ENCODE measurements around the gene HSPA1L. TPM values are rescaled to one million over a fixed set of nuclear protein-coding genes. Genes with fewer than 3 reads are reported as not detected.

Gene HSPA1L
- total RNA-seq, 1 donor from 2014 or later: 2.4 TPM

- DNase-seq (ENCODE audit: low spot score): no peak
These were observed 39.2 kb downstream of the HSPA1L start for GRCh38 chr6:31775633-31776484.

GRCh38 chr6:31775184-31775583 lies 39.9 kb downstream of the HSPA1L start:
- intact Hi-C loops (cut with DNase I): no loop called here
- DNase-seq (ENCODE audit: low spot score): no peak

More at GRCh38 chr6:31775633-31776484, 39.2 kb downstream of the HSPA1L start:
- intact Hi-C loops (cut with DNase I): no loop called here

GRCh38 chr6:31771992-31772358 lies 43.1 kb downstream of the HSPA1L start:
- intact Hi-C loops (cut with DNase I): loop anchor here (2.0 kb wide), 1 partner anchor 59 kb away; no protein-coding TSS in a partner anchor
- no peak for DNase-seq (ENCODE audit: low spot score)

- intact Hi-C loops (cut with DNase I): no loop called here
- DNase-seq (ENCODE audit: low spot score): no peak
These were observed 44.2 kb downstream of the HSPA1L start for GRCh38 chr6:31770860-31771259.

- peak; percentile 94 for DNase-seq (ENCODE audit: low spot score)
- intact Hi-C loops (cut with DNase I): no loop called here
These were observed 45.3 kb downstream of the HSPA1L start for GRCh38 chr6:31769684-31770371.

- intact Hi-C loops (cut with DNase I): no loop called here
- no peak for DNase-seq (ENCODE audit: low spot score)
These were observed 46.5 kb downstream of the HSPA1L start for GRCh38 chr6:31768363-31769257.

- no peak for DNase-seq (ENCODE audit: low spot score)
- intact Hi-C loops (cut with DNase I): loop anchor here (2.0 kb wide), 1 partner anchor 86 kb away; the partner anchor contains the start of gene LY6G5C
These were observed 47.9 kb downstream of the HSPA1L start for GRCh38 chr6:31767096-31767645.

GRCh38 chr6:31765910-31766794 lies 48.9 kb downstream of the HSPA1L start:
- DNase-seq (ENCODE audit: low spot score): no peak
- intact Hi-C loops (cut with DNase I): loop anchor here (2.0 kb wide), 1 partner anchor 85 kb away; the partner anchor contains the start of gene LY6G5C

- intact Hi-C loops (cut with DNase I): no loop called here
- no peak for DNase-seq (ENCODE audit: low spot score)
These were observed 49.5 kb downstream of the HSPA1L start for GRCh38 chr6:31765559-31765909.

- intact Hi-C loops (cut with DNase I): loop anchor here (5.0 kb wide), 1 partner anchor 37 kb away; the partner anchor contains the start of gene DDAH2
- no peak for DNase-seq (ENCODE audit: low spot score)
These were observed 50.9 kb downstream of the HSPA1L start for GRCh38 chr6:31764198-31764597.

GRCh38 chr6:31763619-31763940 lies 51.5 kb downstream of the HSPA1L start:
- intact Hi-C loops (cut with DNase I): loop anchor here (5.0 kb wide), 1 partner anchor 36 kb away; the partner anchor contains the start of gene DDAH2
- DNase-seq (ENCODE audit: low spot score): no peak

- no peak for DNase-seq (ENCODE audit: low spot score)
- intact Hi-C loops (cut with DNase I): loop anchor here (5.0 kb wide), 1 partner anchor 36 kb away; the partner anchor contains the start of gene DDAH2
These were observed 52.0 kb downstream of the HSPA1L start for GRCh38 chr6:31762878-31763618.

- intact Hi-C loops (cut with DNase I): loop anchor here (5.0 kb wide), 1 partner anchor 35 kb away; the partner anchor contains the start of gene DDAH2
- no peak for DNase-seq (ENCODE audit: low spot score)
These were observed 52.7 kb downstream of the HSPA1L start, which contains the start of gene SAPCD1 for GRCh38 chr6:31762356-31762755. Gene SAPCD1 (plus strand): TSS chr6:31762656. CDS start chr6:31763055, 399 bp downstream.

- intact Hi-C loops (cut with DNase I): loop anchor here (5.0 kb wide), 1 partner anchor 34 kb away; the partner anchor contains the start of gene DDAH2
- no peak for DNase-seq (ENCODE audit: low spot score)
These were observed 53.7 kb downstream of the HSPA1L start for GRCh38 chr6:31761343-31761742.

- no peak for DNase-seq (ENCODE audit: low spot score)
- intact Hi-C loops (cut with DNase I): loop anchor here (5.0 kb wide), 1 partner anchor 33 kb away; the partner anchor contains the start of gene DDAH2
These were observed 54.3 kb downstream of the HSPA1L start for GRCh38 chr6:31760790-31761189.

All from cardiac septum (tissue), 1 donor.